Transverse colon (tissue), 3 donors: ENCODE data around the gene DES.

Source experiments
- POLR2A ChIP-seq: fragments of 450-650 bp; IDR thresholded peaks from one replicate; pipeline ENCODE4 v1.6.1; 2016; ENCODE audit warnings: antibody characterized with exemption, mild to moderate bottlenecking, moderate library complexity
- TF ChIP-seq, protein P1 (sequence below), 5 experiments: fragments of 200-600 bp in 3 of 5; fragments of 450-650 bp in 2 of 5; sonication (generic) in 3 of 5; IDR thresholded peaks; 1 replicate in 2 of 5; 2 replicates in 3 of 5; pipeline ENCODE4 v1.5.1; 2016 to 2017; ENCODE audit warnings: antibody characterized with exemption in 5 of 5, inconsistent platforms in 3 of 5, mild to moderate bottlenecking in 2 of 5, moderate library complexity in 1 of 5

DNA sequence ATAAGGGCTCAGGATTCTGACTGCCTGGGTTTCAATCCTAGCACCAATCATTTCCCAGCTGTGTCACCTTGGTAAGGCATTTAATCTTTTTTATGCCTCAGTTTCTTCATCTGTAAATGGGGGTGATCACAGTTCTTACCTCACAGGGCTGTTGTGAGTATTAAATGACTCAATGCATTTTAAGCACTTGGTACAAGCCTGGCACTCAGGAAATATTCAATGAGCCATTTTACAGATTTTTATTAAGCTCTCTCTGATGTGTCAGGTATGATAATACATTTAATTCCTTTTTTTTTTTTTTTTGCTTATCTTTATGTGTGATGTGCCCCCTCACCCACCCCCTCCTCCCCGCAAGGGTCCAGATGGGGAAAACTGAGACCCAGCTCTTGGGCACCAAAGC is 28.5 kb downstream of the DES start:
- TF ChIP-seq, protein P1, sequence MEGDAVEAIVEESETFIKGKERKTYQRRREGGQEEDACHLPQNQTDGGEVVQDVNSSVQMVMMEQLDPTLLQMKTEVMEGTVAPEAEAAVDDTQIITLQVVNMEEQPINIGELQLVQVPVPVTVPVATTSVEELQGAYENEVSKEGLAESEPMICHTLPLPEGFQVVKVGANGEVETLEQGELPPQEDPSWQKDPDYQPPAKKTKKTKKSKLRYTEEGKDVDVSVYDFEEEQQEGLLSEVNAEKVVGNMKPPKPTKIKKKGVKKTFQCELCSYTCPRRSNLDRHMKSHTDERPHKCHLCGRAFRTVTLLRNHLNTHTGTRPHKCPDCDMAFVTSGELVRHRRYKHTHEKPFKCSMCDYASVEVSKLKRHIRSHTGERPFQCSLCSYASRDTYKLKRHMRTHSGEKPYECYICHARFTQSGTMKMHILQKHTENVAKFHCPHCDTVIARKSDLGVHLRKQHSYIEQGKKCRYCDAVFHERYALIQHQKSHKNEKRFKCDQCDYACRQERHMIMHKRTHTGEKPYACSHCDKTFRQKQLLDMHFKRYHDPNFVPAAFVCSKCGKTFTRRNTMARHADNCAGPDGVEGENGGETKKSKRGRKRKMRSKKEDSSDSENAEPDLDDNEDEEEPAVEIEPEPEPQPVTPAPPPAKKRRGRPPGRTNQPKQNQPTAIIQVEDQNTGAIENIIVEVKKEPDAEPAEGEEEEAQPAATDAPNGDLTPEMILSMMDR (IDR thresholded peaks at IDR 0.05), result no peak
- no peak for TF ChIP-seq POLR2A
